ENCODE measurements around the gene TJP1.
"Not testable (repeated sequence)": the region's sequence is repeated elsewhere in the genome, so short reads cannot be mapped to it uniquely, and the experiment has no call there.

Gene TJP1

GRCh38 chr15:29681166-29681845 is 141.0 kb downstream of the TJP1 start:
- no peak for TF ChIP-seq CTCF (IDR thresholded peaks at IDR 0.05; ENCODE audit: low read depth, low read length)
- no peak overlapping the region for H3K4me3 ChIP-seq (ENCODE audit: low read depth, low read length)

- TF ChIP-seq CTCF (IDR thresholded peaks at IDR 0.05; ENCODE audit: low read depth, low read length): no peak
- H3K4me3 ChIP-seq (ENCODE audit: low read depth, low read length): no peak overlapping the region
Observed at GRCh38 chr15:29680465-29681165, 141.7 kb downstream of the TJP1 start.

- H3K4me3 ChIP-seq (ENCODE audit: low read depth, low read length): no peak overlapping the region
- no peak for TF ChIP-seq CTCF (IDR thresholded peaks at IDR 0.05; ENCODE audit: low read depth, low read length)
Observed at GRCh38 chr15:29678504-29679034, 143.7 kb downstream of the TJP1 start.

- TF ChIP-seq CTCF (IDR thresholded peaks at IDR 0.05; ENCODE audit: low read depth, low read length): no peak
- H3K4me3 ChIP-seq (ENCODE audit: low read depth, low read length): no peak overlapping the region
Observed at GRCh38 chr15:29677871-29678461, 144.3 kb downstream of the TJP1 start.

GRCh38 chr15:29677455-29677854 is 144.8 kb downstream of the TJP1 start:
- no peak for TF ChIP-seq CTCF (IDR thresholded peaks at IDR 0.05; ENCODE audit: low read depth, low read length)
- H3K4me3 ChIP-seq (ENCODE audit: low read depth, low read length): no peak overlapping the region

- no peak for TF ChIP-seq CTCF (IDR thresholded peaks at IDR 0.05; ENCODE audit: low read depth, low read length)
Observed at GRCh38 chr15:29676961-29677402, 145.3 kb downstream of the TJP1 start.

GRCh38 chr15:29676374-29676960 is 145.8 kb downstream of the TJP1 start:
- not testable (repeated sequence) for H3K4me3 ChIP-seq (ENCODE audit: low read depth, low read length)

More at GRCh38 chr15:29676961-29677402, 145.3 kb downstream of the TJP1 start:
- no peak overlapping the region for H3K4me3 ChIP-seq (ENCODE audit: low read depth, low read length)

All from WI38 (cell line).